HG03432 (cell line): Measurements from ENCODE around the gene AVL9.

ENCODE experiments used
- ATAC-seq: cut with Tn5 transposase; IDR thresholded peaks from one replicate; pipeline ENCODE4 v1.9.1; 2021; ENCODE audit warnings: mild to moderate bottlenecking, moderate library complexity; ENCODE audit not compliant: unreplicated experiment

Gene AVL9

GRCh38 chr7:32532716-32533115, 37.4 kb downstream of the AVL9 start:
- no peak for ATAC-seq

GRCh38 chr7:32533276-32534029, 38.2 kb downstream of the AVL9 start:
- ATAC-seq = no peak

GRCh38 chr7:32535162-32535702, 39.9 kb downstream of the AVL9 start:
- no peak for ATAC-seq

- ATAC-seq = no peak
Observed at GRCh38 chr7:32536016-32536415, 40.7 kb downstream of the AVL9 start.

- no peak for ATAC-seq
Observed at GRCh38 chr7:32536585-32536984, 41.3 kb downstream of the AVL9 start.

- no peak for ATAC-seq
Observed at GRCh38 chr7:32537760-32538159, 42.5 kb downstream of the AVL9 start.

- no peak for ATAC-seq
Observed at GRCh38 chr7:32539366-32539765, 44.1 kb downstream of the AVL9 start.

- no peak for ATAC-seq
Observed at GRCh38 chr7:32539919-32540531, 44.7 kb downstream of the AVL9 start.

- ATAC-seq = no peak
Observed at GRCh38 chr7:32542595-32542994, 47.3 kb downstream of the AVL9 start.

GRCh38 chr7:32559480-32559879, 64.2 kb downstream of the AVL9 start:
- ATAC-seq = no peak

- no peak for ATAC-seq
Observed at GRCh38 chr7:32560075-32560474, 64.8 kb downstream of the AVL9 start.

GRCh38 chr7:32561613-32562012, 66.3 kb downstream of the AVL9 start:
- no peak for ATAC-seq

GRCh38 chr7:32564542-32564941, 69.3 kb downstream of the AVL9 start:
- ATAC-seq = no peak

- ATAC-seq = no peak
Observed at GRCh38 chr7:32569388-32570289, 74.3 kb downstream of the AVL9 start.

GRCh38 chr7:32573110-32573687, 77.9 kb downstream of the AVL9 start:
- no peak for ATAC-seq

- no peak for ATAC-seq
Observed at GRCh38 chr7:32574626-32575025, 79.3 kb downstream of the AVL9 start.

- no peak for ATAC-seq
Observed at GRCh38 chr7:32577421-32577820, 82.1 kb downstream of the AVL9 start.

- ATAC-seq = no peak
Observed at GRCh38 chr7:32579776-32580175, 84.5 kb downstream of the AVL9 start.

GRCh38 chr7:32580646-32581045, 85.4 kb downstream of the AVL9 start:
- no peak for ATAC-seq

GRCh38 chr7:32582036-32582435, 86.7 kb downstream of the AVL9 start:
- no peak for ATAC-seq

GRCh38 chr7:32583791-32584190, 88.5 kb downstream of the AVL9 start:
- ATAC-seq = no peak
